B cell (primary cell): ENCODE data around the gene HAUS3.

ENCODE experiments used
- CTCF ChIP-seq: fragments of 200-600 bp; IDR thresholded peaks from one replicate; pipeline ENCODE4 v1.8.0; 2022; ENCODE audit warnings: antibody characterized with exemption, mild to moderate bottlenecking
- EZH2 ChIP-seq: IDR thresholded peaks from 2 replicates; pipeline ENCODE4 v1.6.1; 2012; ENCODE audit warnings: borderline replicate concordance, low read depth, mild to moderate bottlenecking, moderate library complexity, low read length; ENCODE audit not compliant: insufficient read depth, poor library complexity, severe bottlenecking

DNA sequence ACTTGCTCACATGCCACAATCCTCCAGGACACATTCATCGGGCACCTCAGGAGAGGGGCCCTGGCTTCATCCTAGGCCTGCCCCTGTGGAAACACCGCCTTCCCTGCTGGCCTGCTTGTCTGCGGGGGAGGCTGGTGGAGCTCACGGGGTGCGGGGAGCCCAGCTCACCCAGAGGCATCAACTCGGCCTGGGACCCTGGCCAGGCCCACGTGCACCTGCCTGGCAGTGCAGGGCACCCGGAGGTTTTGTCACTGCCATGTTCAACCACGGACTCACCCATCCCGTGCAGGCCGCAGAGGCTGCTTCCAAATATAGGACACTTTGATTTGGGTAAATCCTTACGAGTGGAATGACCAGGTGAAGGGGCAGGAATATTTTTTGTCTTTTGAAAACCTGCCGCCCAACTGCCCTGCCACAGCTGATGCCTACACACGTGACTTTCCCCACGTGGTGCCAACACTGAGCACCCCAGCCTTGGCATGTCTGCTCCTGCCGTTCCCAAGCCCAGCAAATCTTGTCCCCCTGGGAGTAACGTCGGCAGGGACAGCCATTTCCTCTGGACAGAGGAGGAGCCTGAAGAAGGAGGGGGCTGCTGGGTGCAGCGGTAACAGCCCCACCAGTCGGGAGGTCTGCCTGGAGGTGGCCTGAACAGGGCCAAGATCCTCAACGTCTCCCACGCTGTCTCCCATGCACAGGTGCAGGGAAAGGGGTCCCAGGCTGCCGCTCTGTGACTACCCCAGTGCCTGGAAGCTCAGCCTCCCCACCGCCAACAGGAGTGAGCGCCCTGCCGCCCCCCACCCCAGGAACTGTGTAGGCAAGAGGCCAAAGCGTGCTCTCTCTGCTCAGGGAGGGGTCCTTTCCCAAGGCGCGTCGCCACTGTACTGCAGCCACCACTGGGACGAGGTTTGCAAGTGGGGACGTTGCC is 11.5 kb upstream of the HAUS3 start:
- no peak for TF ChIP-seq EZH2
- no peak for TF ChIP-seq CTCF
